Sciatic nerve (tissue), 2 donors: ENCODE measurements around the gene BSND. TPM values are rescaled to one million over a fixed set of nuclear protein-coding genes. Genes with fewer than 3 reads are reported as not detected.

ENCODE experiments used
- ATAC-seq: fragments of 200-7000 bp; cut with Tn5 transposase; one replicate; pipeline ENCODE4 v1.9.1; 2020; ENCODE audit warnings: mild to moderate bottlenecking, moderate library complexity
- DNase-seq: peaks from one replicate; pipeline ENCODE4 v3.0.0-alpha.2; 2020; ENCODE audit warnings: low spot score
- intact Hi-C: fragments of 100-400 bp; cut with DNase I; formaldehyde crosslinking; loops from one replicate; pipeline ENCODE4 v1.14.2; 2022
- total RNA-seq: library from RNA; stranded (reverse); fragmentation: NEBNext Ultra II Directional; extraction: Animal tissue kit (Norgen Biotek cat#: 25700); gene quantifications from one replicate; pipeline ENCODE4 v1.2.1, GENCODE V29; 2021
- donor health status: DM: no; HTN: no; CAD: no.
- donor health status: DM: no; HTN: no; CAD: no.

BSND gene
- total RNA-seq, 1 donor from 2014 or later: not detected

GRCh38 chr1:54973205-54973921 lies 25.4 kb upstream of the BSND start:
- DNase-seq: no peak
- peak; percentile 89 for ATAC-seq
- intact Hi-C loops: no loop called here

GRCh38 chr1:54975356-54976108 lies 23.2 kb upstream of the BSND start:
- ATAC-seq (no peak), DNase-seq (no peak)
- intact Hi-C loops: no loop called here

- DNase-seq: no peak
- ATAC-seq: no peak
- intact Hi-C loops: no loop called here
Measured at GRCh38 chr1:54976747-54977146, 22.0 kb upstream of the BSND start.

GRCh38 chr1:54977533-54978297 lies 21.0 kb upstream of the BSND start:
- ATAC-seq (no peak), DNase-seq (no peak)
- intact Hi-C loops: no loop called here

- ATAC-seq: no peak
- no peak for DNase-seq
- intact Hi-C loops: no loop called here
Measured at GRCh38 chr1:54978528-54979326, 20.0 kb upstream of the BSND start.

DNA sequence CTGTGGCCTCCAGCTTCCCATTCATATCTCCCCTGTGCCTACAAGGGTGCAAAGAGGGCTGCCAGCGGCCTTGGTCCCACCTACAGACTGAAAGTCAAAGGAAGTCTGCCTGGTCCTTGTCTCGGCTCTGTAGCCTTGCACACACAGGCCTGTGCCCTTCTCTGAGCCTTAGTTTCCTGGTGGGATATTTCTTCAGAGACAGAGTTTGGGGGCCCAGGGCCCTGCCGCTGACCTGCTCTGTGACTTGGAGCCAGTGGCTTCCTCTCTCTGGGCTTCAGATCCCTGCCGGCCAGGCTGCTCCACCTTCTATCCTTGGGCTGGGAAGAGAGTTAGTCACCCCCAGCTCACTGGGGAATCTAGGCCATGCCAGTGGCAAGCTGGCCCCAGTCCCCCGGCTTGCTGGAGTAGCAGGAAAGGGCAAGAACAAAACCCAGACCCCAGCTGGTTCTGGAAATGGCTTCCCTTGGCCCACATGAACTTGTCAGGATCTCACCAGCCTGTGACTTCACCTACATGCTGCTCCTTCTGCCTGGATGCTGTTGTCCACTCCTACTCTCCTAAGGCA lies 19.3 kb upstream of the BSND start:
- intact Hi-C loops: no loop called here
- DNase-seq: no peak
- ATAC-seq: no peak

DNA sequence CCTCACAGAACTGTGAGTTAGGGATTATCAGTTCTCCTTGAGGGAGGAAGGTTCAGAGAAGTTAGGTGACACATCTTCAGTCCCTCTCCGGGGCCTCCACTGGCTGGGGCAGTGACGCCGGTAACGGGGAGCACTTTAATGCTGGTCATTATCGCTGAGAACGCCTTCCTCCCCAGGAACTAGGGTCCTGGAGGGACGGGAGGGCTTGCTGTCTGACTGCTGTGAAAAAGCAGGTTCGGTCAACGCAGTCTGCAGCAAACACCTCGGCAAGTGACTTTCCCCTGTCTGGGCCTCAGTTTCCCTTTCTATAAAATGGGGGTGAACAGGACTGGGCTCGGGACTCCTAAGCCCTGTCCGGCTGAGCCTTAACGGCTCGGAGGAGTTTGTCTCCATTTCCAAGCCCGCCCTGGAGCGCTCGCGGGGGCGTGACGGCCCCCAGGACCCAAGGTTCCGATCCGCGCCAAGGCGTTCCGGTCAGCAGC lies 18.6 kb upstream of the BSND start:
- ATAC-seq (no peak), DNase-seq (no peak)
- intact Hi-C loops: no loop called here

DNA sequence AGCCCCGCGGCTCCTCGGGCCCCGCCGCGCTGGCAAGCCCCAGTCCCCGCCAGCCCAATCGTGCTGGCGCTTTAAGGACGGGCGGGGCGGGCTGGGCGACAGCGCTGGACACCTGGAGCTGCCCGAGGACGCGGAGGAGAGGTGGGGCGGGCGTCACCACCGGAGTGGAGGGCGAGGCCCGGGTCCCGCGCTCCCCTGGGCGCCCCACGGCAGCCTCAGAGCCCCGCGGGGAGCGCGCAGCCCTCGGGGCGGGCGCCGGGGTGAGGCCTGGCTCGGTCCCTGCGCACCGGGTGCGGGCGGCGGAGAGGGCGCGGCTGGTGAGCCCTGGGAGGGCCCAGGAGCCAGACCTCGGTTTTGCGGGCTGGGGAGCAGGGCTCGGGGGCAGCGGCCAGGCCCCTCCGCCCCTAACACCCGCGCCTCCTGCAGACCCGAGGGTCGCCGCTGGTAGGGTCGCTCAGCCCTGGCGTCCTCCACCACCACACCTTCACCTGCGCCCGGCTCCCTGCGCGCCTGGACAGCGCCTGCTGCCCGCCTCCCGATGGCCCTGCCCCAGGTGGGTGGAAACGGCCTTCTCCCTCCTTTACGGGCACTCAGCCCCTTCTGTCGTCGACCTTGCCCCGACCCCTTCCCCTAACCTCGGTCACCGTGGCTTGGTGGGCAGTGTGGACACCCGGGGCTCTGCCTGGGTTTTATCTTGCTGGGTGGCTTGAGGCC lies 18.0 kb upstream of the BSND start, which contains the start of gene TMEM61:
Gene TMEM61 (plus strand): TSS at position 101 of the 714 bp plus-strand sequence. CDS start 438 bp downstream, at position 539.
- no peak for DNase-seq
- ATAC-seq: no peak
- intact Hi-C loops: no loop called here

GRCh38 chr1:54981466-54981865 lies 17.3 kb upstream of the BSND start:
- intact Hi-C loops: no loop called here
- ATAC-seq: no peak
- no peak for DNase-seq

GRCh38 chr1:54982739-54983138 lies 16.0 kb upstream of the BSND start:
- no peak for ATAC-seq
- intact Hi-C loops: no loop called here

GRCh38 chr1:54984131-54984842 lies 14.4 kb upstream of the BSND start:
- DNase-seq (no peak), ATAC-seq (no peak)
- intact Hi-C loops: no loop called here

More at GRCh38 chr1:54982739-54983138, 16.0 kb upstream of the BSND start:
- no peak for DNase-seq

DNA sequence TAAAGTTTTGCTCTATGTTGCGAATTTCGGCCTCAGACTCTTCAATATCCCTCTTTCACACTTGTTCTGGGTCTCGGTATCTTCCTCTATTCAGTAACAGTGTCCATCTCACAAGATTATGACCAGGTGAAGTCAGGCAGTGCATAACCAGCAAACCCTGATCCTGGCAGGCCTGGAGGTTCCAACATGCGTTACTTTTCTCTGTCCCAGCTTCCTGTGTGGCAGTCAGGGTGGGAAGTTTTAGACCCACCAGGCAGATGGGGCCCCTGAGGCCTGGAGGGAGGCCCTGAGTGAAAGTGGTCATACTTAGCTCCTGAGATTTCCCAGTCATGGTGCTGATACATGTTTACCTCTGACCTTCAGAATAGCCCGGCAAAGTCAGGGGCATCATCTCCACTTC lies 13.2 kb upstream of the BSND start:
- ATAC-seq (no peak), DNase-seq (no peak)
- intact Hi-C loops: no loop called here

DNA sequence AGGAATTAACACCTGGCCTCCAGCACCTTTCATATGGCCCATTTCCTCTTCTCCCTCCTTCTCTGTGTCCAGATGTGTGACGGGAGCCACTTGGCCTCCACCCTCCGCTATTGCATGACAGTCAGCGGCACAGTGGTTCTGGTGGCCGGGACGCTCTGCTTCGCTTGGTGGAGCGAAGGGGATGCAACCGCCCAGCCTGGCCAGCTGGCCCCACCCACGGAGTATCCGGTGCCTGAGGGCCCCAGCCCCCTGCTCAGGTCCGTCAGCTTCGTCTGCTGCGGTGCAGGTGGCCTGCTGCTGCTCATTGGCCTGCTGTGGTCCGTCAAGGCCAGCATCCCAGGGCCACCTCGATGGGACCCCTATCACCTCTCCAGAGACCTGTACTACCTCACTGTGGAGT lies 12.7 kb upstream of the BSND start:
- DNase-seq: no peak
- ATAC-seq: no peak
- intact Hi-C loops: no loop called here

GRCh38 chr1:54986533-54986932 lies 12.2 kb upstream of the BSND start:
- no peak for ATAC-seq
- no peak for DNase-seq
- intact Hi-C loops: no loop called here

DNA sequence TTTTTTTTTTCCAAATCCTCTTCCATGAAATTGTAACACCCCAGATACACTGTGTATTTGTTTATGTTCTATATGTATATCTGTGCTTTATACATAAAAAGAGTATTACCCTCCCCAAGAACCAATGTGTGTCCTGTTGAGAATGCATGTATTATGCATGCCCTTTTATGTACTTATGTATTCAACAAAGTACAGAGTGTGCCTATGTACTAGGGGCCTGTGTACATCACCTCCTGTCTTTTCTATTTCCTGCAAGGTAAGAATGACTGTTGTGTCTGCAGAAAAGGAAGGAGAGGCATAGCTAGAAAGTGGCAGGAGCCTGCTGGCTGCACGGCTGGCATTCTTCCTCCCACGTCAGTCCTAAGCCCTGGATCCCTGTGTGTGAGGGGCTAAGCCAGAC lies 11.3 kb upstream of the BSND start:
- ATAC-seq (no peak), DNase-seq (no peak)
- intact Hi-C loops: no loop called here

DNA sequence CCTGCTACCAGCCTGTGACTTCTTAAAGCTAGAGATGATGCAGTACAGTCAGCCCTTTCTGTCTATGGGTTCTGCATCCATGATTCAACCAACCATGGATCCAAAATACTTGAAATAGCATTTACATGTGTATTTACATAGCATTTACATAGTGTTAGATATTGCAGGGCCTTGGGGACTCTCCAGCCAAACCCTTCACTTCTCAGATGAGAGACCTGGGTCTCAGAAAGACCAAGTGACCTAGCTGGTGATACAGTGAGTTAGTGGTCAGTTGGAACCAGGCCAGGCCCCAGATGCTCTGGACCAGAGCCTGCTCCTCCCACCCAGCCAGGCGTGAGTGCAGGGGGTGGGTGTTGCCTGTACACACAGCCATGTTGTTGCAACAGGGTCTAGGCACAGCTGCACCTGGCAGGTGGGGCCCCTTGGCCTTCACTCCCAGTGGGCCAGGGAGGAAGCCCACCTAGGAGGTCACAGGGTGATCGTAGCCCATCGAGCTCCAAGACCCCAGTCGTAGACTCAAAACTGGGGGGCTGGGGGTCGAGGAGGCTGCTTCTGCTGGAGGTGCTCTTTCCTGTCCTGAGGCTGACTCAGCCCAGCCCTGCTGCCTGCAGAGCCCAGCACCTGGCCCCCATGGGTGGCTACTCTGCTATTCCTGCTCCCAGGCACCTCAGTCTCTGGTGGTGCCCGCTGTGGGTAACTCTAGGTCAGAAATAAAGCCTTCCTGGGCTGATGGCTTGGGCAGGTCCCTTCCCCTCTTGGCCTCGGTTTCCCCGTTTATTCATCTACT lies 10.6 kb upstream of the BSND start:
- intact Hi-C loops: no loop called here
- DNase-seq (no peak), ATAC-seq (peak; percentile 29)

DNA sequence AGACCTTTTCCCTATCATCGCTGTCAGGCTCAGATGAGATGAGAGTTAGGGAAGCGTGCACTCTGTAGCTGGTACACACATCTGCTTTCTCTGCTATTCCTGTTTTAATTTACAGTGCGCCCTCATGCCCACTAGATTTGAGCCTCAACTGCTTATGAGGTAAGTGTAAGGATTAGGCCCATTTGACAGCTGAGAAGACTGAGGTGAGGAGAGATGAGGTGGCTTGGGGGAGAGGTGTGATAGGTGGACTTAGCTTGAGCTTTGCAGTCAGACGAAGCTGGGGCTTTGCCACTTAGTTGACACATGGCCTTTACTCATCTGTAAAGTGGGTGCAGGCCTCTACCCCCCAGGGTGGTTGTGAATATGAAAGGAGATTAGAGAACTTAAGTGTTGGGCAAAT lies 9.8 kb upstream of the BSND start:
- DNase-seq (no peak), ATAC-seq (no peak)
- intact Hi-C loops: no loop called here
